MCF 10A (cell line): ENCODE results near the gene AKNA. TPM values are rescaled to one million over a fixed set of nuclear protein-coding genes. Genes with fewer than 3 reads are reported as not detected.
A peak's percentile ranks its signal among the peaks of the same experiment; 100 is the strongest.

Experiments
- BruUV-seq: library from RNA; stranded (reverse); fragments of 400-500 nt; replicated peaks from 2 replicates; lab custom pipeline; 2021; lab: Mats Ljungman, UMichigan
- CTCF ChIA-PET: fragments of 300-600 bp; sonication (Branson Sonifier 250); formaldehyde crosslinking; extraction: SDS; loops from one replicate; lab custom pipeline; 2021; ENCODE audit warnings: antibody characterized with exemption, inconsistent platforms; lab: Yijun Ruan, JAX
- POLR2A ChIA-PET: fragments of 300-600, 350-650 bp; sonication (Branson Sonifier 250); formaldehyde crosslinking; extraction: SDS; loops from one replicate; lab custom pipeline; 2020; ENCODE audit warnings: antibody characterized with exemption, inconsistent platforms; lab: Yijun Ruan, JAX
- DNase-seq: peaks from one replicate; pipeline ENCODE4 v3.0.0-alpha.2; 2018; ENCODE audit not compliant: unreplicated experiment
- H3K27ac Mint-ChIP-seq: one replicate; pipeline ENCODE4 v1.8.0; 2022; ENCODE audit warnings: mild to moderate bottlenecking, low read depth, mixed read lengths; ENCODE audit not compliant: unreplicated experiment
- H3K27me3 Mint-ChIP-seq: one replicate; pipeline ENCODE4 v1.8.0; 2022; ENCODE audit warnings: mixed read lengths; ENCODE audit not compliant: insufficient read depth, unreplicated experiment
- H3K36me3 Mint-ChIP-seq: one replicate; pipeline ENCODE4 v1.8.0; 2022; ENCODE audit warnings: mild to moderate bottlenecking, moderate library complexity, mixed read lengths; ENCODE audit not compliant: insufficient read depth, unreplicated experiment
- H3K4me1 Mint-ChIP-seq: one replicate; pipeline ENCODE4 v1.8.0; 2022; ENCODE audit warnings: mixed read lengths; ENCODE audit not compliant: insufficient read depth, unreplicated experiment
- H3K4me3 Mint-ChIP-seq: one replicate; pipeline ENCODE4 v1.8.0; 2022; ENCODE audit warnings: mild to moderate bottlenecking, moderate library complexity, mixed read lengths; ENCODE audit not compliant: unreplicated experiment
- H3K9me3 Mint-ChIP-seq: one replicate; pipeline ENCODE4 v1.8.0; 2022; ENCODE audit warnings: mixed read lengths; ENCODE audit not compliant: unreplicated experiment
- CTCF ChIP-seq: fragments of 200-600 bp; IDR thresholded peaks from one replicate; pipeline ENCODE4 v1.8.0; 2022; ENCODE audit warnings: antibody characterized with exemption, mild to moderate bottlenecking; ENCODE audit not compliant: unreplicated experiment
- intact Hi-C: fragments of 100-400 bp; cut with micrococcal nuclease; formaldehyde crosslinking; loops from 2 replicates; pipeline ENCODE4 v1.14.1; 2022
- total RNA-seq: library from RNA; stranded (reverse); gene quantifications from 2 replicates; pipeline ENCODE4 v1.2.3, GENCODE V29; 2022

The AKNA gene
- total RNA-seq, 1 experiment from 2014 or later, result 10.9 TPM

- no peak for TF ChIP-seq CTCF
- H3K4me1 Mint-ChIP-seq, result peaks cover 13% of the 10 kb centered on the region
- peak overlapping the region; percentile 42 for H3K27ac Mint-ChIP-seq
- no peaks in the 10 kb centered on the region for H3K27me3 Mint-ChIP-seq
- intact Hi-C loops, result no loop called here
- no peaks in the 10 kb centered on the region for H3K36me3 Mint-ChIP-seq
- ChIA-PET CTCF (interaction anchor here (0.7 to 1.0 kb wide), 2 partner anchors 163 to 205 kb away, joined by 3 read pairs; partner anchors contain the start of gene COL27A1), POLR2A (no interaction called here)
- H3K9me3 Mint-ChIP-seq, result no peaks in the 10 kb centered on the region
- DNase-seq, result peak; percentile 59
- H3K4me3 Mint-ChIP-seq, result no peak overlapping the region
- no TSS peak for BruUV-seq
These were observed 70.0 kb downstream of the AKNA start for GRCh38 chr9:114317665-114318357.

- intact Hi-C loops, result no loop called here
- Mint-ChIP-seq H3K4me3 (no peak overlapping the region), H3K4me1 (peaks cover 13% of the 10 kb centered on the region), H3K27me3 (no peaks in the 10 kb centered on the region), H3K9me3 (no peaks in the 10 kb centered on the region), H3K36me3 (no peaks in the 10 kb centered on the region), H3K27ac (no peak overlapping the region)
- BruUV-seq, result no TSS peak
- no peak for DNase-seq
- ChIA-PET CTCF (interaction anchor here (0.5 to 1.0 kb wide), 4 partner anchors 22 to 375 kb away, joined by 3 to 4 read pairs (median 3); partner anchors contain the start of gene COL27A1), POLR2A (no interaction called here)
- no peak for TF ChIP-seq CTCF
These were observed 71.1 kb downstream of the AKNA start for GRCh38 chr9:114316605-114317230.

- no peaks in the 10 kb centered on the region for H3K9me3 Mint-ChIP-seq
- ChIA-PET CTCF (interaction anchor here (0.5 kb wide), 1 partner anchor 374 kb away, joined by 3 read pairs; no protein-coding TSS in a partner anchor), POLR2A (no interaction called here)
- no peak for DNase-seq
- no TSS peak for BruUV-seq
- TF ChIP-seq CTCF, result no peak
- no peak overlapping the region for H3K4me3 Mint-ChIP-seq
- H3K36me3 Mint-ChIP-seq, result no peaks in the 10 kb centered on the region
- intact Hi-C loops, result no loop called here
- peaks cover 13% of the 10 kb centered on the region for H3K4me1 Mint-ChIP-seq
- no peaks in the 10 kb centered on the region for H3K27me3 Mint-ChIP-seq
- no peak overlapping the region for H3K27ac Mint-ChIP-seq
These were observed 71.9 kb downstream of the AKNA start for GRCh38 chr9:114315723-114316363.
